ENCODE results near the gene TBC1D3L. TPM values are rescaled to one million over a fixed set of nuclear protein-coding genes. Genes with fewer than 3 reads are reported as not detected.

TBC1D3L gene
- 2.1 and 6.4 TPM in 2 replicates for total RNA-seq

GRCh38 chr17:37988960-37989359 is at the start of gene TBC1D3L:
Gene TBC1D3L (minus strand): TSS chr17:37989060. CDS start chr17:37987520, 1,540 bp downstream.

GRCh38 chr17:38003676-38004075 is 14.8 kb upstream of the TBC1D3L start, which contains the start of gene TBC1D3D:
Gene TBC1D3D (plus strand): TSS chr17:38003976. CDS start chr17:38005561, 1,585 bp downstream.

Other genes starting within 250 kb of the TBC1D3L start
- gene HNF1B, start 244.0 kb downstream of the TBC1D3L start, total RNA-seq: not detected in 2 replicates
- not detected in 2 replicates for gene TBC1D3K, start 64.6 kb downstream of the TBC1D3L start, total RNA-seq
- 0.37 TPM in 1 of 2 replicates, not detected in the other for gene TBC1D3D, start 14.9 kb upstream of the TBC1D3L start, total RNA-seq
- 0.59 TPM in 1 of 2 replicates, not detected in the other for gene TBC1D3C, start 79.6 kb upstream of the TBC1D3L start, total RNA-seq
- 0.59 TPM in 1 of 2 replicates, not detected in the other for gene TBC1D3E, start 138.9 kb upstream of the TBC1D3L start, total RNA-seq
- not detected in 2 replicates for gene TBC1D3, start 203.5 kb upstream of the TBC1D3L start, total RNA-seq